Measurements from ENCODE around the gene AFDN. TPM values are rescaled to one million over a fixed set of nuclear protein-coding genes. Genes with fewer than 3 reads are reported as not detected.

AFDN gene
- polyA plus RNA-seq, 2 donors = 91.7 to 124 TPM

GRCh38 chr6:167882244-167882643 lies 55.5 kb downstream of the AFDN start:
- Histone ChIP-seq H3K36me3 (ENCODE audit: control insufficient read depth in 2 of 2, insufficient read depth in 2 of 2, low read length in 1 of 2) (peaks cover 2% of the 10 kb centered on the region in 2 donors), H3K9me3 (ENCODE audit: control insufficient read depth in 2 of 2, insufficient read depth in 1 of 2, low read depth in 1 of 2, low read length in 1 of 2) (no peaks in the 10 kb centered on the region), H3K4me3 (ENCODE audit: low read depth in 1 of 2, low read length in 2 of 2) (no peak overlapping the region), H3K27me3 (ENCODE audit: control insufficient read depth in 1 of 2, insufficient read depth in 2 of 2, low read length in 2 of 2) (no peaks in the 10 kb centered on the region), H3K4me1 (ENCODE audit: control insufficient read depth in 2 of 2, insufficient read depth in 2 of 2, low read length in 1 of 2) (no peaks in the 10 kb centered on the region), H3K27ac (ENCODE audit: low read depth in 2 of 2, low read length in 1 of 2) (no peak overlapping the region)
- 99% methylated on average over 6 of the region's 6 CpGs for WGBS, 2 donors

- Histone ChIP-seq H3K4me1 (ENCODE audit: control insufficient read depth in 2 of 2, insufficient read depth in 2 of 2, low read length in 1 of 2) (no peaks in the 10 kb centered on the region), H3K36me3 (ENCODE audit: control insufficient read depth in 2 of 2, insufficient read depth in 2 of 2, low read length in 1 of 2) (peaks cover 2 to 4% of the 10 kb centered on the region in 2 donors), H3K27ac (ENCODE audit: low read depth in 2 of 2, low read length in 1 of 2) (no peak overlapping the region), H3K4me3 (ENCODE audit: low read depth in 1 of 2, low read length in 2 of 2) (no peak overlapping the region), H3K27me3 (ENCODE audit: control insufficient read depth in 1 of 2, insufficient read depth in 2 of 2, low read length in 2 of 2) (no peaks in the 10 kb centered on the region), H3K9me3 (ENCODE audit: control insufficient read depth in 2 of 2, insufficient read depth in 1 of 2, low read depth in 1 of 2, low read length in 1 of 2) (no peaks in the 10 kb centered on the region)
Measured at GRCh38 chr6:167888098-167888497, 61.4 kb downstream of the AFDN start.

GRCh38 chr6:167892835-167893815 lies 66.4 kb downstream of the AFDN start:
- no peak overlapping the region for H3K27ac ChIP-seq (ENCODE audit: low read depth in 2 of 2, low read length in 1 of 2)

GRCh38 chr6:167894965-167895364 lies 68.3 kb downstream of the AFDN start:
- Histone ChIP-seq H3K9me3 (ENCODE audit: control insufficient read depth in 2 of 2, insufficient read depth in 1 of 2, low read depth in 1 of 2, low read length in 1 of 2) (no peaks in the 10 kb centered on the region), H3K27me3 (ENCODE audit: control insufficient read depth in 1 of 2, insufficient read depth in 2 of 2, low read length in 2 of 2) (no peaks in the 10 kb centered on the region), H3K36me3 (ENCODE audit: control insufficient read depth in 2 of 2, insufficient read depth in 2 of 2, low read length in 1 of 2) (peaks cover 4 to 7% of the 10 kb centered on the region in 2 donors), H3K27ac (ENCODE audit: low read depth in 2 of 2, low read length in 1 of 2) (no peak overlapping the region), H3K4me1 (ENCODE audit: control insufficient read depth in 2 of 2, insufficient read depth in 2 of 2, low read length in 1 of 2) (no peaks in the 10 kb centered on the region), H3K4me3 (ENCODE audit: low read depth in 1 of 2, low read length in 2 of 2) (no peak overlapping the region)
- WGBS, 2 donors = 70 to 88% methylated on average over 3 of the region's 3 CpGs

More at GRCh38 chr6:167892835-167893815, 66.4 kb downstream of the AFDN start:
- WGBS, 2 donors = 70 to 78% methylated on average over 8 of the region's 8 CpGs
- Histone ChIP-seq H3K9me3 (ENCODE audit: control insufficient read depth in 2 of 2, insufficient read depth in 1 of 2, low read depth in 1 of 2, low read length in 1 of 2) (no peaks in the 10 kb centered on the region), H3K4me1 (ENCODE audit: control insufficient read depth in 2 of 2, insufficient read depth in 2 of 2, low read length in 1 of 2) (no peaks in the 10 kb centered on the region), H3K4me3 (ENCODE audit: low read depth in 1 of 2, low read length in 2 of 2) (no peak overlapping the region), H3K27me3 (ENCODE audit: control insufficient read depth in 1 of 2, insufficient read depth in 2 of 2, low read length in 2 of 2) (no peaks in the 10 kb centered on the region), H3K36me3 (ENCODE audit: control insufficient read depth in 2 of 2, insufficient read depth in 2 of 2, low read length in 1 of 2) (peaks cover 4 to 7% of the 10 kb centered on the region in 2 donors)

GRCh38 chr6:167896648-167897047 lies 69.9 kb downstream of the AFDN start:
- 81 to 87% methylated on average over 4 of the region's 4 CpGs for WGBS, 2 donors
- H3K36me3 ChIP-seq (ENCODE audit: control insufficient read depth in 2 of 2, insufficient read depth in 2 of 2, low read length in 1 of 2) = peaks cover 4 to 7% of the 10 kb centered on the region in 2 donors
- H3K4me1 ChIP-seq (ENCODE audit: control insufficient read depth in 2 of 2, insufficient read depth in 2 of 2, low read length in 1 of 2) = no peaks in the 10 kb centered on the region
- H3K4me3 ChIP-seq (ENCODE audit: low read depth in 1 of 2, low read length in 2 of 2) = no peak overlapping the region
- no peaks in the 10 kb centered on the region for H3K9me3 ChIP-seq (ENCODE audit: control insufficient read depth in 2 of 2, insufficient read depth in 1 of 2, low read depth in 1 of 2, low read length in 1 of 2)
- H3K27me3 ChIP-seq (ENCODE audit: control insufficient read depth in 1 of 2, insufficient read depth in 2 of 2, low read length in 2 of 2) = no peaks in the 10 kb centered on the region
- H3K27ac ChIP-seq (ENCODE audit: low read depth in 2 of 2, low read length in 1 of 2) = no peak overlapping the region

GRCh38 chr6:167898673-167899311 lies 72.1 kb downstream of the AFDN start:
- WGBS, 2 donors = 87 to 91% methylated on average over 3 of the region's 3 CpGs

GRCh38 chr6:167904791-167905190 lies 78.1 kb downstream of the AFDN start:
- Histone ChIP-seq H3K27me3 (ENCODE audit: control insufficient read depth in 1 of 2, insufficient read depth in 2 of 2, low read length in 2 of 2) (no peaks in the 10 kb centered on the region), H3K4me1 (ENCODE audit: control insufficient read depth in 2 of 2, insufficient read depth in 2 of 2, low read length in 1 of 2) (no peaks in the 10 kb centered on the region), H3K36me3 (ENCODE audit: control insufficient read depth in 2 of 2, insufficient read depth in 2 of 2, low read length in 1 of 2) (peaks cover 0 to 11% of the 10 kb centered on the region in 2 donors), H3K9me3 (ENCODE audit: control insufficient read depth in 2 of 2, insufficient read depth in 1 of 2, low read depth in 1 of 2, low read length in 1 of 2) (no peaks in the 10 kb centered on the region), H3K27ac (ENCODE audit: low read depth in 2 of 2, low read length in 1 of 2) (no peak overlapping the region), H3K4me3 (ENCODE audit: low read depth in 1 of 2, low read length in 2 of 2) (no peak overlapping the region)
- 69 to 79% methylated on average over 5 of the region's 5 CpGs for WGBS, 2 donors

More at GRCh38 chr6:167898673-167899311, 72.1 kb downstream of the AFDN start:
- Histone ChIP-seq H3K4me3 (ENCODE audit: low read depth in 1 of 2, low read length in 2 of 2) (no peak overlapping the region), H3K36me3 (ENCODE audit: control insufficient read depth in 2 of 2, insufficient read depth in 2 of 2, low read length in 1 of 2) (peaks cover 2 to 7% of the 10 kb centered on the region in 2 donors), H3K27ac (ENCODE audit: low read depth in 2 of 2, low read length in 1 of 2) (no peak overlapping the region), H3K9me3 (ENCODE audit: control insufficient read depth in 2 of 2, insufficient read depth in 1 of 2, low read depth in 1 of 2, low read length in 1 of 2) (no peaks in the 10 kb centered on the region), H3K4me1 (ENCODE audit: control insufficient read depth in 2 of 2, insufficient read depth in 2 of 2, low read length in 1 of 2) (no peaks in the 10 kb centered on the region), H3K27me3 (ENCODE audit: control insufficient read depth in 1 of 2, insufficient read depth in 2 of 2, low read length in 2 of 2) (no peaks in the 10 kb centered on the region)

GRCh38 chr6:167906899-167907298 lies 80.2 kb downstream of the AFDN start:
- WGBS, 2 donors = 55 to 60% methylated on average over 10 of the region's 10 CpGs
- peaks cover 0 to 16% of the 10 kb centered on the region in 2 donors for H3K36me3 ChIP-seq (ENCODE audit: control insufficient read depth in 2 of 2, insufficient read depth in 2 of 2, low read length in 1 of 2)
- peak overlapping the region in 1 of 2 donors; percentile 11 for H3K27ac ChIP-seq (ENCODE audit: low read depth in 2 of 2, low read length in 1 of 2)
- H3K4me3 ChIP-seq (ENCODE audit: low read depth in 1 of 2, low read length in 2 of 2) = no peak overlapping the region
- H3K9me3 ChIP-seq (ENCODE audit: control insufficient read depth in 2 of 2, insufficient read depth in 1 of 2, low read depth in 1 of 2, low read length in 1 of 2) = no peaks in the 10 kb centered on the region
- H3K4me1 ChIP-seq (ENCODE audit: control insufficient read depth in 2 of 2, insufficient read depth in 2 of 2, low read length in 1 of 2) = no peaks in the 10 kb centered on the region
- H3K27me3 ChIP-seq (ENCODE audit: control insufficient read depth in 1 of 2, insufficient read depth in 2 of 2, low read length in 2 of 2) = no peaks in the 10 kb centered on the region

GRCh38 chr6:167907837-167908681 lies 81.3 kb downstream of the AFDN start:
- no peak overlapping the region for H3K27ac ChIP-seq (ENCODE audit: low read depth in 2 of 2, low read length in 1 of 2)
- H3K4me3 ChIP-seq (ENCODE audit: low read depth in 1 of 2, low read length in 2 of 2) = no peak overlapping the region
- H3K36me3 ChIP-seq (ENCODE audit: control insufficient read depth in 2 of 2, insufficient read depth in 2 of 2, low read length in 1 of 2) = peaks cover 0 to 16% of the 10 kb centered on the region in 2 donors
- H3K4me1 ChIP-seq (ENCODE audit: control insufficient read depth in 2 of 2, insufficient read depth in 2 of 2, low read length in 1 of 2) = no peaks in the 10 kb centered on the region
- no peaks in the 10 kb centered on the region for H3K27me3 ChIP-seq (ENCODE audit: control insufficient read depth in 1 of 2, insufficient read depth in 2 of 2, low read length in 2 of 2)
- no peaks in the 10 kb centered on the region for H3K9me3 ChIP-seq (ENCODE audit: control insufficient read depth in 2 of 2, insufficient read depth in 1 of 2, low read depth in 1 of 2, low read length in 1 of 2)
- WGBS, 2 donors = 51 to 60% methylated on average over 7 of the region's 7 CpGs

Measured in esophagus (tissue), 2 donors.